Effector memory CD4-positive, alpha-beta T cell (primary cell): ENCODE measurements around the gene AP1AR.
"Not testable (repeated sequence)": the region's sequence is repeated elsewhere in the genome, so short reads cannot be mapped to it uniquely, and the experiment has no call there.

ENCODE experiments used
- DNase-seq, 3 donors: peaks; one replicate each; pipeline ENCODE4 v3.0.0-alpha.2; 2020
- H3K27ac ChIP-seq: 2 replicates; pipeline ENCODE4 v1.7.0; 2013; ENCODE audit warnings: mild to moderate bottlenecking, low read length, moderate library complexity; ENCODE audit not compliant: insufficient read depth, poor library complexity, severe bottlenecking
- H3K27me3 ChIP-seq: replicated peaks from 2 replicates; pipeline ENCODE4 v1.7.0; 2013; ENCODE audit warnings: mild to moderate bottlenecking, low read length; ENCODE audit not compliant: insufficient read depth, control insufficient read depth, poor library complexity, severe bottlenecking
- H3K36me3 ChIP-seq: 2 replicates; pipeline ENCODE4 v1.7.0; 2013; ENCODE audit warnings: mild to moderate bottlenecking, low read length, moderate library complexity; ENCODE audit not compliant: control insufficient read depth, insufficient read depth
- H3K4me1 ChIP-seq: 2 replicates; pipeline ENCODE4 v1.7.0; 2013; ENCODE audit warnings: low read length, mild to moderate bottlenecking; ENCODE audit not compliant: control insufficient read depth, insufficient read depth, poor library complexity, severe bottlenecking
- H3K4me3 ChIP-seq: 2 replicates; pipeline ENCODE4 v1.7.0; 2013; ENCODE audit warnings: low read length, low read depth, mild to moderate bottlenecking; ENCODE audit not compliant: insufficient read depth, poor library complexity, severe bottlenecking
- H3K9me3 ChIP-seq: 2 replicates; pipeline ENCODE4 v1.7.0; 2013; ENCODE audit warnings: mild to moderate bottlenecking, low read length, moderate library complexity; ENCODE audit not compliant: control insufficient read depth

The AP1AR gene

GRCh38 chr4:112305477-112305876 is 73.9 kb downstream of the AP1AR start:
- peaks cover 16% of the 10 kb centered on the region for H3K4me1 ChIP-seq
- not testable (repeated sequence) for DNase-seq, H3K36me3 ChIP-seq

DNA sequence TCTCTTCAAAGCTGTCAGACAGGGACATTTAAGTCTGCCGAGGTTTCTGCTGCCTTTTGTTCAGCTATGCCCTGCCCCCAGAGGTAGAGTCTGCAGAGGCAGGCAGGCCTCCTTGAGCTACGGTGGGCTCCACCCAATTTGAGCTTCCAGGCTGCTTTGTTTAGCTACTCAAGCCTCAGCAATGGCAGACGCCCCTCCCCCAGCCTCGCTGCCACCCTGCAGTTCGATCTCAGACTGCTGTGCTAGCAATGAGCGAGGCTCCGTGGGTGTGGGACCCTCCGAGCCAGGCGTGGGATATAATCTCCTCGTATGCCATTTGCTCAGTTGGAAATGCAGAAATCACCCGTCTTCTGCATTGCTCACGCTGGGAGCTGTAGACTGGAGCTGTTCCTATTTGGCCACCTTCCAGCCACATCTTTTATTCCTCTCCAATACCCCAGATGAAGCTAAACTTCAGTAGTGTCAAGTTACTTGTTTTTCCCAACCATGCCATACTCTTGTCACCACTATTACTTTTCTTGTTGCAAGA is 77.7 kb downstream of the AP1AR start:
- not testable (repeated sequence) for H3K4me3 ChIP-seq, H3K36me3 ChIP-seq, H3K27me3 ChIP-seq, H3K4me1 ChIP-seq, DNase-seq, H3K27ac ChIP-seq, H3K9me3 ChIP-seq

More at GRCh38 chr4:112305477-112305876, 73.9 kb downstream of the AP1AR start:
- not testable (repeated sequence) for H3K4me3 ChIP-seq, H3K9me3 ChIP-seq, H3K27me3 ChIP-seq, H3K27ac ChIP-seq

GRCh38 chr4:112311516-112311915 is 79.9 kb downstream of the AP1AR start:
- no peak for DNase-seq
- Histone ChIP-seq H3K27me3 (no peaks in the 10 kb centered on the region), H3K27ac (no peak overlapping the region), H3K4me1 (no peaks in the 10 kb centered on the region), H3K4me3 (no peak overlapping the region), H3K9me3 (no peaks in the 10 kb centered on the region), H3K36me3 (no peaks in the 10 kb centered on the region)

- no peaks in the 10 kb centered on the region for H3K9me3 ChIP-seq
- no peak overlapping the region for H3K27ac ChIP-seq
- H3K36me3 ChIP-seq: no peaks in the 10 kb centered on the region
- H3K4me1 ChIP-seq: no peaks in the 10 kb centered on the region
- no peak overlapping the region for H3K4me3 ChIP-seq
- no peaks in the 10 kb centered on the region for H3K27me3 ChIP-seq
- DNase-seq: no peak
Observed at GRCh38 chr4:112312610-112313239, 81.1 kb downstream of the AP1AR start.

- no peaks in the 10 kb centered on the region for H3K36me3 ChIP-seq
- H3K27ac ChIP-seq: no peak overlapping the region
- H3K27me3 ChIP-seq: no peaks in the 10 kb centered on the region
- no peak for DNase-seq
- H3K4me1 ChIP-seq: no peaks in the 10 kb centered on the region
- no peaks in the 10 kb centered on the region for H3K9me3 ChIP-seq
- no peak overlapping the region for H3K4me3 ChIP-seq
Observed at GRCh38 chr4:112315446-112315845, 83.9 kb downstream of the AP1AR start.

DNA sequence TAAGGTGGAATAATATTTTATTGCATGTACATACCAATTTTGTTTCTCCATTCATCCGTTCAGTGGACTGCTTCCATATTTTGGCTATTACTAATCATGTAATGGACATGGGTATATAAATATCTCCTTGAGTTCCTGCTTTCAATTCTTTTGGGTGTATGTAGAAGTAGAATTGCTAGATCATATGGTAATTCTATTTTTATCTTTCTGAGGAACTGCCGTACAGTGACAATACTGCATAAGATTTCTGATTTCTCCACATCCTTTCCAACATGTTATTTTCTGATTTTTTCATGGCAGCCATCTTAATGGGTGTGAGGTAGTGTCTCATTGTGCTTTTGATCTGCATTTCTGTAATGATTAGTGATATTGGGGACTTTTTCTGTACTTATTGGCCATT is 84.8 kb downstream of the AP1AR start:
- DNase-seq: no peak
- Histone ChIP-seq H3K27ac (no peak overlapping the region), H3K36me3 (no peaks in the 10 kb centered on the region), H3K9me3 (no peaks in the 10 kb centered on the region), H3K4me3 (no peak overlapping the region), H3K4me1 (no peaks in the 10 kb centered on the region), H3K27me3 (no peaks in the 10 kb centered on the region)

GRCh38 chr4:112318239-112319142 is 86.9 kb downstream of the AP1AR start:
- no peaks in the 10 kb centered on the region for H3K27me3 ChIP-seq
- no peaks in the 10 kb centered on the region for H3K36me3 ChIP-seq
- H3K4me1 ChIP-seq: peaks cover 6% of the 10 kb centered on the region
- no peak overlapping the region for H3K27ac ChIP-seq
- H3K9me3 ChIP-seq: no peaks in the 10 kb centered on the region
- no peak for DNase-seq
- H3K4me3 ChIP-seq: no peak overlapping the region
